Naive B cell (primary cell): ENCODE measurements around the gene FCHSD2. TPM values are rescaled to one million over a fixed set of nuclear protein-coding genes. Genes with fewer than 3 reads are reported as not detected.
"Not testable (repeated sequence)": the region's sequence is repeated elsewhere in the genome, so short reads cannot be mapped to it uniquely, and the experiment has no call there.

Source experiments
- ATAC-seq, 2 donors: fragments of 150-1000 bp; cut with Tn5 transposase; 2 replicates each; pipeline ENCODE4 v1.10.0; 2021; ENCODE audit warnings: low read depth in 2 of 2, mild to moderate bottlenecking in 2 of 2, moderate library complexity in 2 of 2
- DNase-seq: peaks from one replicate; pipeline ENCODE4 v3.0.0; 2022
- H3K27ac Mint-ChIP-seq, 6 donors: one replicate each; pipeline ENCODE4 v1.8.0; 2020 to 2022; ENCODE audit warnings: mild to moderate bottlenecking in 6 of 6, mixed read lengths in 6 of 6, moderate library complexity in 5 of 6, inconsistent platforms in 2 of 6
- H3K27me3 Mint-ChIP-seq, 3 donors: one replicate each; pipeline ENCODE4 v1.8.0; 2021 to 2022; ENCODE audit warnings: mixed read lengths in 3 of 3, mild to moderate bottlenecking in 1 of 3
- H3K36me3 Mint-ChIP-seq, 2 donors: one replicate each; pipeline ENCODE4 v1.8.0; 2020 to 2022; ENCODE audit warnings: mixed read lengths in 2 of 2, inconsistent platforms in 1 of 2, mild to moderate bottlenecking in 1 of 2
- H3K4me1 Mint-ChIP-seq, 3 donors: one replicate each; pipeline ENCODE4 v1.8.0; 2020 to 2022; ENCODE audit warnings: mixed read lengths in 3 of 3, inconsistent platforms in 1 of 3, mild to moderate bottlenecking in 1 of 3, moderate library complexity in 1 of 3
- H3K4me3 Mint-ChIP-seq, 8 donors: one replicate each; pipeline ENCODE4 v1.8.0; 2020 to 2022; ENCODE audit warnings: mild to moderate bottlenecking in 8 of 8, mixed read lengths in 8 of 8, moderate library complexity in 8 of 8, inconsistent platforms in 2 of 8
- H3K9me3 Mint-ChIP-seq, 7 donors: one replicate each; pipeline ENCODE4 v1.8.0; 2020 to 2022; ENCODE audit warnings: mixed read lengths in 7 of 7, mild to moderate bottlenecking in 5 of 7, inconsistent platforms in 2 of 7, moderate library complexity in 1 of 7
- polyA plus RNA-seq, 6 donors: library from polyadenylated mRNA; unstranded; fragments of 300-500 nt; fragmentation: Illumina TruSeq; gene quantifications; one replicate each; pipeline ENCODE4 v1.2.3, GENCODE V29; 2021; ENCODE audit warnings: low read depth in 6 of 6

Gene FCHSD2
- polyA plus RNA-seq, 6 donors from 2014 or later: 43.0 to 134 (median 104) TPM

DNA sequence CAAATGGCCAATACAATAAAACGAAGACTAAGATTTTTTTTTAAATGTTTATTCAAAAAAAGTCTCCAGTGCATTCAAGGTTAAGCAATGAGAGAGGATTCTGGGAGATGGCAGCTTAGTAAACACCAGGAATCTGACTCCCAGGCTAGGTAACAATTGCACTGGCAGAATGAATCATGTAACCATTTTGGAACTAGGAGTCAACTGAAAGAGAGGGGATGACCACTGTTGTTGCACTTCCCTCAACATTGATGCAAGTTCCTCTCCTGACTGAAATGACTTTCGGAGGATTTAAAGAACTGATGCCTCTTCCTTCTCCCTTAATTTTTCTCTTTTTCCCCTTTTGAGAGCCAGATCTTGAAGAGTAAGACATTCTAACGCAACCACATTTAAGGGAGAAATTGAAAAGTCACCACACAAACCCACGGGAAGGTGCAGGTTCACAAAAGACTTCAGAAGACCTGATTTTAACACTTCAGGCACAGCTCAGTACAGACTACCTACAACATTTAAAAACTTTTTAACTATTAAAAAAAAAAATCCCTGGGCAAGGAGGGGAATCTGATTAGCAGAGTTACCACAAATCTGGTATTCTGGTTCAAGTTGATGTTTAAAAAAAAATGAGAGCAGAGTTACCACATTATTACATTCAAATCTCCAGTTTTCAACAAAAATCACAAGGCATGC lies 56.8 kb downstream of the FCHSD2 start:
- H3K27ac Mint-ChIP-seq: peak overlapping the region; percentile 70 to 92 (median 87)
- H3K4me3 Mint-ChIP-seq: peak overlapping the region in 6 of 8 donors; percentile 17 to 76 (median 48)
- ATAC-seq (peak; percentile 37 to 51), DNase-seq (no peak)
- peaks cover 10 to 29% of the 10 kb centered on the region in 2 donors for H3K36me3 Mint-ChIP-seq
- no peaks in the 10 kb centered on the region for H3K27me3 Mint-ChIP-seq
- H3K4me1 Mint-ChIP-seq: peaks cover 30 to 69% (median 55%) of the 10 kb centered on the region in 3 donors
- H3K9me3 Mint-ChIP-seq: no peaks in the 10 kb centered on the region

- peak overlapping the region in 1 of 8 donors; percentile 66 for H3K4me3 Mint-ChIP-seq
- peak overlapping the region in 4 of 6 donors; percentile 16 to 77 (median 50) for H3K27ac Mint-ChIP-seq
- DNase-seq (no peak), ATAC-seq (no peak)
- peaks cover 29 to 67% (median 45%) of the 10 kb centered on the region in 3 donors for H3K4me1 Mint-ChIP-seq
- H3K36me3 Mint-ChIP-seq: peaks cover 27 to 49% of the 10 kb centered on the region in 2 donors
- H3K9me3 Mint-ChIP-seq: peaks cover 0 to 12% (median 8%) of the 10 kb centered on the region in 7 donors
- no peaks in the 10 kb centered on the region for H3K27me3 Mint-ChIP-seq
Observed at GRCh38 chr11:73078631-73079030, 63.5 kb downstream of the FCHSD2 start.

GRCh38 chr11:73077454-73077853 lies 64.7 kb downstream of the FCHSD2 start:
- peaks cover 41 to 70% (median 50%) of the 10 kb centered on the region in 3 donors for H3K4me1 Mint-ChIP-seq
- peak overlapping the region in 1 of 8 donors; percentile 42 for H3K4me3 Mint-ChIP-seq
- H3K36me3 Mint-ChIP-seq: peaks cover 27 to 39% of the 10 kb centered on the region in 2 donors
- no peak for DNase-seq
- no peak for ATAC-seq
- H3K9me3 Mint-ChIP-seq: peaks cover 0 to 12% (median 8%) of the 10 kb centered on the region in 7 donors
- H3K27ac Mint-ChIP-seq: peak overlapping the region in 3 of 6 donors; percentile 63 to 77 (median 67)
- H3K27me3 Mint-ChIP-seq: no peaks in the 10 kb centered on the region

GRCh38 chr11:73074319-73074718 lies 67.8 kb downstream of the FCHSD2 start:
- peak overlapping the region in 4 of 8 donors; percentile 19 to 66 (median 46) for H3K4me3 Mint-ChIP-seq
- peaks cover 0 to 12% (median 8%) of the 10 kb centered on the region in 7 donors for H3K9me3 Mint-ChIP-seq
- ATAC-seq (no peak), DNase-seq (no peak)
- peak overlapping the region; percentile 31 to 92 (median 78) for H3K27ac Mint-ChIP-seq
- H3K36me3 Mint-ChIP-seq: peaks cover 27 to 40% of the 10 kb centered on the region in 2 donors
- peaks cover 57 to 85% (median 72%) of the 10 kb centered on the region in 3 donors for H3K4me1 Mint-ChIP-seq
- H3K27me3 Mint-ChIP-seq: no peaks in the 10 kb centered on the region

DNA sequence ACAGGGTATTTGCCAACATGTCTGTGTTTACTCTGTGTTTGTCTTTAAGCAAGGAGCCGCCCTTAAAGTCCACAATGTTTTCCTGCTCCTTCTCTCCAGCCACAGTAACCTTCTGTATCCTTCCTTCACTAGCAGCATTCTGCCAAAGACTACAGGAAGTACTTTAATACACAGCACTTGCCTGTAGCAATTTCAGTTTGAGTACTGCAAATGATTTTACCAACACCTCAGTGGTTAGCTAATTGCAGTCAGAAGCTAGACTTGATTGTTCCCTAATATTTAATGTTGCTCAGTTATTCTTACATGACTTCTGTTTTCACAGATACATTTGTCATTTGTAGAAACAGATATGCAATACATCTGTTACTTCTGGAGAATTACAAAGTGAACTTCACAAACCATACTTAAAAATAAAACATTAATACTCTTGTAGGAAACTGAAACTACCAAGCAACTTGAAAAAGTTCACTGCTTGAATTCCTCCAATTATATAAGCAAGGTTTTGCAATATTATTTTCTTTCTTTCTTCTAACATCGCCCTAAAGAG lies 69.1 kb downstream of the FCHSD2 start:
- peak; percentile 77 to 80 for ATAC-seq
- H3K27me3 Mint-ChIP-seq: no peaks in the 10 kb centered on the region
- DNase-seq: no peak
- peak overlapping the region; percentile 60 to 92 (median 88) for H3K27ac Mint-ChIP-seq
- peaks cover 60 to 76% (median 69%) of the 10 kb centered on the region in 3 donors for H3K4me1 Mint-ChIP-seq
- peaks cover 0 to 9% (median 6%) of the 10 kb centered on the region in 7 donors for H3K9me3 Mint-ChIP-seq
- peak overlapping the region; percentile 21 to 87 (median 74) for H3K4me3 Mint-ChIP-seq
- peaks cover 25 to 29% of the 10 kb centered on the region in 2 donors for H3K36me3 Mint-ChIP-seq

- peak in 1 of 2 donors; percentile 25 for ATAC-seq
- Mint-ChIP-seq H3K27ac (peak overlapping the region in 5 of 6 donors; percentile 27 to 92 (median 79)), H3K4me3 (peak overlapping the region in 3 of 8 donors; percentile 21 to 60 (median 21)), H3K9me3 (peaks cover 0 to 6% (median 1%) of the 10 kb centered on the region in 7 donors), H3K4me1 (peaks cover 77 to 85% (median 84%) of the 10 kb centered on the region in 3 donors), H3K36me3 (peaks cover 20 to 21% of the 10 kb centered on the region in 2 donors), H3K27me3 (no peaks in the 10 kb centered on the region)
- DNase-seq: no peak
Observed at GRCh38 chr11:73070653-73071052, 71.5 kb downstream of the FCHSD2 start.

- Mint-ChIP-seq H3K27ac (peak overlapping the region; percentile 49 to 94 (median 88)), H3K4me1 (peaks cover 76 to 99% (median 92%) of the 10 kb centered on the region in 3 donors), H3K36me3 (peaks cover 33 to 40% of the 10 kb centered on the region in 2 donors), H3K4me3 (peak overlapping the region in 6 of 8 donors; percentile 26 to 82 (median 57))
- DNase-seq, H3K27me3 Mint-ChIP-seq, ATAC-seq, H3K9me3 Mint-ChIP-seq: not testable (repeated sequence)
Observed at GRCh38 chr11:73061857-73062424, 80.2 kb downstream of the FCHSD2 start.

DNA sequence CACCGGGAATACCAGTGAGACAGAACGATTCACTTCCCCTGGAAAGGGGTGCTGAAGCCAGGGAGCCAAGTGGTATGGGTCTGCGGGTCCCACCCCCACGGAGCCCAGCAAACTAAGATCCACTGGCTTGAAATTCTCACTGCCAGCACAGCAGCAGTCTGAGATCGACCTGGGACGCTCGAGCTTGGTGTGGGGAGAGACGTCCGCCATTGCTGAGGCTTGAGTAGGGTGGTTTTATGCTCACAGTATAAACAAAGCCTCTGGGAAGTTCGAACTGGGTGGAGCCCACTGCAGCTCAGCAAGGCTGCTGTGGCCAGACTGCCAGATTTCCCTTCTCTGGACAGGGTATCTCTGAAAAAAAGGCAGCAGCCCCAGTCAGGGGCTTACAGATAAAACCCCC lies 80.7 kb downstream of the FCHSD2 start:
- peak overlapping the region in 2 of 8 donors; percentile 10 to 66 for H3K4me3 Mint-ChIP-seq
- H3K4me1 Mint-ChIP-seq: peaks cover 74 to 97% (median 92%) of the 10 kb centered on the region in 3 donors
- not testable (repeated sequence) for DNase-seq, H3K27me3 Mint-ChIP-seq, H3K9me3 Mint-ChIP-seq, ATAC-seq
- peaks cover 37 to 43% of the 10 kb centered on the region in 2 donors for H3K36me3 Mint-ChIP-seq
- H3K27ac Mint-ChIP-seq: peak overlapping the region in 4 of 6 donors; percentile 54 to 94 (median 89)

GRCh38 chr11:73059915-73060314 lies 82.2 kb downstream of the FCHSD2 start:
- H3K36me3 Mint-ChIP-seq: peaks cover 44 to 48% of the 10 kb centered on the region in 2 donors
- peaks cover 69 to 94% (median 90%) of the 10 kb centered on the region in 3 donors for H3K4me1 Mint-ChIP-seq
- peak overlapping the region in 5 of 6 donors; percentile 30 to 94 (median 92) for H3K27ac Mint-ChIP-seq
- ATAC-seq (no peak), DNase-seq (no peak)
- H3K27me3 Mint-ChIP-seq: no peaks in the 10 kb centered on the region
- peak overlapping the region in 3 of 8 donors; percentile 47 to 58 (median 54) for H3K4me3 Mint-ChIP-seq
- peaks cover 3 to 20% (median 7%) of the 10 kb centered on the region in 7 donors for H3K9me3 Mint-ChIP-seq

DNA sequence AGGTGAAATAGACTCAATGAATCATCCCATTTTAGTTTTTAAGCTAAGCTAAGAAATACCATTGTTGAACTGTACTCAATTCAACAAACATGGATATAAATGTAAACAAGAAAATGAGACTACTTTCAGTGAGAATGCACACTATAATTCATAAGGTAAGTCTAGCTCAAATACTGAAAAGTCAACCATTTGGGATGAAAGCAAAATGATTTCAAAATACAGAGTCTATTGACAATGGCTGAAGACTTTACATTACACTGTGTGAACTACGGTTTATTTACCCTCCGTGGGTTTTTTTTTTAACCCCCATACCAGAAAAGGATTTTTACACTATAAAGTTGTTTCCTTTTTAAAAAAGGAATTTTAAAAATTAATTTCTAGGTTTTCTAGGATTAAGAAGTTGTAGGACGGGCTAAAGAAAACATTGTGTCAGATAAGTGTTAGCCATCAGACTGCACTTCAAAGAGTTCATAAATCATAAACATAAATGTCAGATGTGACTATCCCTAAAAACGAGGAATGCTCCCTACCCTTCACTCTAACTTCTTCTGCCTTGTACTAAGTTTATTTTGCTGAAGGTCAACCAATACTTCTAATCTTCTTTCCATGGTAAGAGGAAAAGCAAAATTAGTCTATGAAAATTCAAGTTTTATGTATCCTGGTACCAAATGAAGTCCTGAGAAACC lies 83.0 kb downstream of the FCHSD2 start:
- DNase-seq (no peak), ATAC-seq (no peak)
- Mint-ChIP-seq H3K27ac (peak overlapping the region; percentile 79 to 94 (median 92)), H3K36me3 (peaks cover 47 to 48% of the 10 kb centered on the region in 2 donors), H3K9me3 (peaks cover 6 to 27% (median 15%) of the 10 kb centered on the region in 7 donors), H3K4me3 (peak overlapping the region in 1 of 8 donors; percentile 55), H3K27me3 (no peaks in the 10 kb centered on the region), H3K4me1 (peaks cover 69 to 94% (median 90%) of the 10 kb centered on the region in 3 donors)

GRCh38 chr11:73055655-73056354 lies 86.3 kb downstream of the FCHSD2 start:
- Mint-ChIP-seq H3K4me1 (peaks cover 52 to 89% (median 70%) of the 10 kb centered on the region in 3 donors), H3K27me3 (no peaks in the 10 kb centered on the region), H3K4me3 (peak overlapping the region in 4 of 8 donors; percentile 7 to 49 (median 22)), H3K9me3 (peaks cover 4 to 22% (median 14%) of the 10 kb centered on the region in 7 donors), H3K27ac (peak overlapping the region in 5 of 6 donors; percentile 34 to 92 (median 61)), H3K36me3 (peaks cover 23 to 36% of the 10 kb centered on the region in 2 donors)
- peak; percentile 73 to 76 for ATAC-seq
- DNase-seq: no peak

DNA sequence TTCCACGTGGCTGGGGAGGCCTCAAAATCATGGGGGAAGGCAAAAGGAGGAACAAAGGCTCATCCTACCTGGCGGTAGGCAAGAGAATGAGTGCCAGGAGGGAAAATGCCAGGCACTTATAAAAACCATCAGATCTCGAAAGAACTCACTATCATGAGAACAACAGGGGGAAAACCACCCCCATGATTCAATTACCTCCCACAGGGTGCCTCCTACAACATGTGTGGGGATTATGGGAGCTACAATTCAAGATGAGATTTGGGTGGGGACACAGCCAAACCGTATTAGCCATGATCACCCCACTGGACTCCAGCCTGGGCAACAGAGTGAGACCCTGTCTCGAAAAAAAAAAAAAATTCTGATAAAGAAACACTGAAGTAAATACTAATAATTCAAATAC lies 87.1 kb downstream of the FCHSD2 start:
- no peak for DNase-seq
- Mint-ChIP-seq H3K27me3 (no peaks in the 10 kb centered on the region), H3K9me3 (peaks cover 4 to 22% (median 13%) of the 10 kb centered on the region in 7 donors), H3K4me3 (peak overlapping the region in 7 of 8 donors; percentile 41 to 82 (median 46)), H3K36me3 (peaks cover 16 to 30% of the 10 kb centered on the region in 2 donors), H3K27ac (peak overlapping the region in 5 of 6 donors; percentile 40 to 96 (median 90)), H3K4me1 (peaks cover 49 to 89% (median 70%) of the 10 kb centered on the region in 3 donors)
- ATAC-seq: no peak
